NCI-H510A treated with DMSO at 0.1 percent for 48 hours (cell line): ENCODE measurements around the gene CLSTN2.

Experiments used
- DNase-seq: peaks from one replicate; lab custom pipeline; 2025; lab: John Stamatoyannopoulos, UW

CLSTN2 gene

DNA sequence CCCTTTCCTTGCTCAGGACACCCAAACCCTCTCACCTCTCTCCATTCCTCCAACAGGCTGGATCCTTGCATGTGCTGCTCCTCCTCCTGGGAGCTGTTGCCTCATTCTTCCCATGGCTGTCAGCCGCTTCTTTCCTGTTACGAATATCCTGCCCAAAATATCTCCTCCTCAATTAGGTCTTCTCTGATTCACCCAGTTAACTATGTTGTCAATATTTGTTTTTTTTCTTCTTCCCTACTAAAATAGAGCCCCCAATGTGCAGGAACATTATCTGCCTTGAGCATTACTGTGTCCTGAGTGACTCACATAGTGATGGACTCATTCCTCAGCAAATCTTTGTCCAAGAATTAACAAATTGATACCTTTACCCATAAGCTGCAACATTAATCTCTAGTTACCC, 357.2 kb downstream of the CLSTN2 start:
- no peak for DNase-seq

DNA sequence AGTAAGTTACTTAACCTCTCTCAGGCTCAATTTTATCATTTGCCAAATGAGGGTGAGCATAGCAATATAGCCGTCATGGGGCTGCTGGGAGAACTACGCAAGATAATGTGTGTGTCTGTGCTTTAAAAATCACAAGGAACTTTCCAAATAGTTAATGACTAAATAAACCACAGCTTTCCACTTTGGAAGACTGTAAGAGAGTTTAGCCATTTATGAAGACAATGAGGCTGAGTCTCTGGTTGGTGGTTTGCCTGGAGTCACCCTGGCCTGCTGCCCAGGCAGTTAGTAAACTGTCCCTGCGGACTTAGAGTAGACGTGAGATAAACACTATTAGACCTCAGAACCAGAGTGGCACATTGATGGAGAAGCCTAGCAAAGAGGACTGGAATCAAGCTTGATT, 357.7 kb downstream of the CLSTN2 start:
- DNase-seq = no peak

DNA sequence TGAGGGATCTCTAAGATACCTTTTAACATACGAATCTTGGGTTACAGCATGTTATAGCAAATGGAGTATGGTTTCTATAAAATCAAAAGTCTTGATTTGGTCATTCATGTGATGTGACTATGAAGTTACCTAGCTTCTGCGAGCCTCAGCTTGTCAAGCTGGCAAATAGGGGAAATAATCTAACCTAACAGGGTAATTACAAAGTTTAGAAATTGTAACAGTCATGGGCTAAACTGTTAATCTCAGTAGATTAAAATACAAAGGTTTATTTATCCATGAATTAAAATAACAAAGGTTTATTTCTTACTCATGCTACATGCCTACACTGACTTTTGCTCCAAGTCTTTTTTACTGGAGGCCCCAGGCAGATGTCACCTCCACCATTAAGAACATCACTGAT, 359.1 kb downstream of the CLSTN2 start:
- no peak for DNase-seq

DNA sequence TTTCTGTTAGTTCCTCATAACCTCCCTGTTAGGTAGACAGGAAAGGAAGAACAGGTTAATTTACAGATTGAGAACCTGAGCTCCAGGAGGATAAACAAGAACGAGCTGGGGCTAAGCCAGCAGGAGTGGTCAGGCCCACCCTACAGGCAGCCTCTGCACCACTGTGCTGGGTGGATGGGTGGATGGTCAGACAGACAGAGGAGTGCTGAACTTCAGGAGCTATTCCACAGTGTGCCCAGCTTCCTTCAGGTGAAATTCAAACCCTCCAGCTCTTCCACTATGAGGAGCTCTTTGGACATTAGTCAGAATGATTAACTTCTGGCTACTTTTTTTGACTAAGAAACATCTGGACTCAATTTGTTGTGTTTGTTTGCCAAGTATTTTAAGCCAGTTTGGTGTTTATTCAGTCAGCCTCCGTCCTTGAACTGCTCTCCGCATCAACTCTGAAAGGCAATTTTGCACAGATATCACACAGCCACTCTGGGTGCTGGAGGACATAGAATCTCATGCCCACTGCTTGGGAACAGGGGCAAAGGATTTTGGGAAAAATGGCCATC, 361.9 kb downstream of the CLSTN2 start:
- DNase-seq = no peak

DNA sequence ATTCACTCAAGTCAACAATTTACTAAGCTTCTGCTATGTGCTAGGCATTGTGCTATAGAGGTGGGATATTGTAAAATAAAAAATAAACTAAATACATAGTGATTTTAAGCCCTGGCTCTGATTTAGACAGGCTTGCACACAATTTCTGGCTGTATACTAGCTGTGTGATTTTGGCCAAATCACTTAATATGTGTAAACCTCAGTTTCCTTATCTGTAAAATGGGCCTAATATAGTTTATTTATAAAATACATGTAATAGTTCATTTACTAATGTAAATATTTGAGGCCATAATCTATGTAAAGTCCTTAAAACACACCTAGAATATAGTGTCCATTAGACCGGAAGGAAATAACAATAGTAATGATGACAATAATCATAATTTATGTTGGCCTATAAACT, 363.1 kb downstream of the CLSTN2 start:
- DNase-seq = no peak

DNA sequence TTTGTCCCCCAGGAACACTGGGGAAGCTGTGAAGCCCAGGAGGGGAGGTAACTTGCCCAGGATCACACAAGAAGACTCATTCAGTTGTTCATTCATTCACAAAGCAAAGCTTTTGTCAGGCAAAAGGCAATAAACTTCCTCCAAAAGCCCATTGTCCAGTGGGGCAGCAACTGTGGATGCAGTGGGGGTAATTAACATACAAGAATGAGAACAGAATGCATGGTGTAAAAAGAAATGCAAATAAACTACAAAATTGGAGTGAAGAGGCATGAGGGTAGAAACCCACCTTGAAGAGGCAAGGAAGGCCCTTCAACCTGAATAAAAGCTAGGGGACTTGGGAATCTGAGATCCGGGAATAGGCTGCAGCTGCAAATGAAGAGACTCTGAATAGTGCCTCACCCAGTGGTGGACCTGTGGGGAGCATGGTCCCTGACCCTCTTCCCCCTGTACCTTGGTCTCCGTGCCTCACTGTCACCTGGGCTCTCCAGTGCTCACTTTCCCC, 363.6 kb downstream of the CLSTN2 start:
- DNase-seq = no peak

DNA sequence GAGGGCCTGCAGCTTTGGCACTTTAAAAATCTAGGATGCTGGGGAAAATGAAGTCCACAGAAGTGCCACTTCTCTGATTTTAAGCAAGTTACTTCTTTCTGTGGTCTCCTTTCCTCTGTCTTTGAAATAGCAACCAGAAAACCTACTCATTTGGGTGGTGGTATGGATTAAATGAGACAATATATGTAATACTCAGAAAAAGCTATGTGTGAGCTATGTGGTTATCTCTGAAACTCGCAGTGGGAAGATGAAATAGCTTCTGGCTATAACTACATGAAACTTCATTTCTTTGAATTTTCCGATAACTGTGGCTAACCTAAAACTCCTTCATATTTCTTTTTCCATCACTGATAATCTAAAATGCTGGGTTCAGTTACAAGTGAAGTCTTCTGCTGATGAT, 368.9 kb downstream of the CLSTN2 start:
- DNase-seq = no peak

DNA sequence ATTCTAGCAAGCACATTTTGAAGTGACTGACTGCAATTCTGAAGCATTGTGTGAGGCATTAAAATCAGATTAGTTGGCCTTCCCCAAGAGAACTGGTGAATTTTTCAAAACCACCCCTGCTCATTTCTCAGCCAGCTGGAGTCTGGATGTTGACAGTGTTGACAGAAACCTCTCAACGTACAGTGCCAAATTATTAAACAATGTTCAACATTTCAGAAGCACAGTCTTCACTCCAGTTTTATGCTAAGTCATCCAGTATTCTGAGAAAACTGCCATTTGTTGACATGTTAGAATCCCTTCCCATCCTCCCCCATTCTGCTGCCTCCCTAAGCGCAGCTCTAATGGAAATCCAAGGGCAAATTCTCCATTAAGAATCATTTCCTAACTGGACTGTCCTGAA, 373.6 kb downstream of the CLSTN2 start:
- DNase-seq = no peak

DNA sequence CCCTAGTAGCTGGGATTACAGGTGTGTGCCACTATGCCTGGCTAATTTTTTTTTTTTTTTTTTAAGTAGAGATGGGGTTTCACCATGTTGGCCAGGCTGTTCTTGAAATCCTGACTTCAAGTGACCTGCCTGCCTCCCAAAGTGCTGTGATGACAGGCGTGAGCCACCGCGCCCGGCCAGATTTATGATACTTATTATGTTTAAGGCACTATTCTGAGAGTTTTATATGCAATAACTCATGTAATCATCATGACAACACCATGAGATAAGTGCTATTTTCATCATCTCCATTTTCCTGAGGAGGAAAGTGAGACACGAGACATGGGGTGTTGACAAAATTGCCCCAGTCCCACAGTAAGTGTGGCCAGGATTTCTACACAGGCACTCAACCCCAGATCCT, 376.4 kb downstream of the CLSTN2 start:
- no peak for DNase-seq

DNA sequence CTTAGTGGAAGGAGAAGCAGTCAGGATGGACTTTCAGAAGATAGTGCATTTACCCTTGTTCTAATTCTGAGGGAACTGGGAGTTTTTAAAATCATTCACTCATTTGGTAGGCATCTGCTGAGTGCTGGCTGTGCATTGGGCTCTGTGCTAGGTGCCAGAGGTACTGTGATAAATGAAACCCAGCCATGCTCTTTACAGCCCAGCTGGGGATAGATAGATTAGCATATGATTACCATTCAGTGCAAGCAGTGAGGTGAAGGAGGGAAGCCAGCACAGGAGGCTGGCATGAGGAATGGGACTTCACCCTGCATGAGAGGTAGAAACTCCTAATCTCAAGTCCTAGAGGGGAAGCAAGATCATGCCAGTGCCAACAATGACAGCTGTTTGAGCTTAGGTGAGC, 381.0 kb downstream of the CLSTN2 start:
- no peak for DNase-seq

DNA sequence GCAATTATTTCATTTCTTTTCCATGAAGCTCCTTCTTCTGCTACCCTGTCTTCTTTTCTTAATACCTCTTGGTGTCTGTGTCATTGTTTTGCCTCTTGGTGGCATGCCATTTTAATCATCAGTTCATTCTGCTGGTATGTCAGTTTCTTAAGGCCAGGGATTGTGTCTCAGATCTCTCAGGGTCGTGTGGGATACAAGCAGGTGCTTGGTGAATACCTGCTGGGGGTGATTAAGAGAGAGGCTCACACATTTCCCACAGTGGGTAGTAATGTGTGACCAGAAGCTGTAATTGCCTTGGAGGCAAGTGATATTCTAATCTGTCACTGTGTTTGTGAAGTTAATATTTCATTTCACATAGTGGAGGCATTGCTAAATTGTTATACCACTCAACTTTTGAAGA, 381.5 kb downstream of the CLSTN2 start:
- no peak for DNase-seq

DNA sequence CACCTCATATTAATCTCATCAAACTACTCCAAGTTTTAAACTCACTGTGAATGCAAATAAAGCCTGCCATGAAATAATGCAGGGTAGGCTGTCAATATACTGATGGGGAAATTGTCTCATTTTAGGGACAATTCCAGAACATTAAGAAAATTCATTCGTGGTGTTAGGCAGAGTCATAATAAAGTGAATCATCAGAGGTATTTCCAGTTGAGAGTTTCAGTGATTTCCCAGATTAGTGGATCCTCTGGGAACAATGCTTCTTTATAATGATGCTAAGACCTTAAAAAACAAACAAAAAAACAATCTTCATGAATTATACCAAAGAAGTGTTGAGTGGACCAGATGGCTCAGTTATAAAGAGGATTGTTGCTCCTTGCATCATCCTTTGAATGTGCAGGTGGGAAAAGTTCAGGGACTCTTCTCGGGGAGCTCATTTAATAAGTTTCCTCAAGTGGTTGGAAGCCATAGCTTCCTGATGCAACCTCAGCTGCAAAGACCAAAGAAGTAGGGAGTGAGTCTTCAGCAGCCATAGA, 381.9 kb downstream of the CLSTN2 start:
- no peak for DNase-seq

DNA sequence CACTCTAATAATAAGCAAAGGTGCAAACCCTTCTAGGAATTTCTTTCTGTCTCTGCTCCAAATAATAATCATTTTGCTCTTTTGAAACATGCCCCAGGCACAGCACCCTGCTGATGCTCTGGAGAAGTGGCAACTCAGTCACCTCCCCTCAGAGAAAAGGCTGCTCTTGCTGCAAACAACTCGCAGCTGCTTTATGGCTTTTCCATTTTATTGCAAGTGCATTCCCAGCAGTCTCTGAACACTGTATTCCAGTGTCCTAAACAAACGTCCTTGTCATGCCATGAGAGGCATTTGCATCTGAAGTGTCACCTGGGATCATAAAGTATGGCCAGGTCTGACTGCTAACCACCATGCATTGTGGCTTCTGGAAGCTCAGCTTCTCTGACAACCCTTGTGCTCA, 384.8 kb downstream of the CLSTN2 start:
- peak; percentile 81 for DNase-seq

DNA sequence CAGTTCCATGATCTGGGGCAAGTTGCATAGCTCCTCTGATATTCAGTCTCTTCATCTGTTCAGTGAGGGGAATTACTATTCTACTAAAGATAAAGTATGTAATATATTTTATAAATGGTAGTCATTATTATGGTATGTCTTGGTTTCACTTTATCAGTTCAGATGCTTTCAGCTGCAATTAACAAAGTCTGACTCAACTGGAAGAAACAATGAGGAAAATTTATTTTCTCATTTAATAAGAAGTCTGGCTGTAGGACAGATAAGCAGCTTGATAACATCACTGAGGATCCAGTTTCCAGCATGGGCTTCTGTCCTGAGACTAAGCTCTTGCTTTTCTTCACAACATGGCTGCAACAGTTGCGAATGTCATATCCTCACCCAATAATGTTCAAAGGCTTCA, 388.6 kb downstream of the CLSTN2 start:
- DNase-seq = no peak

DNA sequence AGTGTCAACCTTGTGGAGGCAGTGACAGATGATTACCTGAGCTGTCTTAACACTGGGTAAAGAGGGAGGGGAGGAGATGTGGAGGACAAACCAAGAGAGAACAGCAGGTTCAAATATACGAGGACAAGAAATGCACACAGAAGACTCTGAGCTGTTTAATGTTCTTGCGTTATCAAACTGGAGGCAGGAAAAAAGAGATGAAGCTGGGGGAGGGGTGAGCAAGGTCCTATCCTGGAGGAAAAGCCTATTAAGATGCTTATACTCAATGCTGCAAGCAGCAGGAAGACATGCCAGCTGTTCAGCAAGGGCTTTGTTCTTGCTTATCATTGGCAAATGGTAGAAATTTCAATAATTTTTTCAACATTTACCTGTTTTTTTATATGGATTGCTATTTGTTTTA, 397.1 kb downstream of the CLSTN2 start:
- DNase-seq = no peak

DNA sequence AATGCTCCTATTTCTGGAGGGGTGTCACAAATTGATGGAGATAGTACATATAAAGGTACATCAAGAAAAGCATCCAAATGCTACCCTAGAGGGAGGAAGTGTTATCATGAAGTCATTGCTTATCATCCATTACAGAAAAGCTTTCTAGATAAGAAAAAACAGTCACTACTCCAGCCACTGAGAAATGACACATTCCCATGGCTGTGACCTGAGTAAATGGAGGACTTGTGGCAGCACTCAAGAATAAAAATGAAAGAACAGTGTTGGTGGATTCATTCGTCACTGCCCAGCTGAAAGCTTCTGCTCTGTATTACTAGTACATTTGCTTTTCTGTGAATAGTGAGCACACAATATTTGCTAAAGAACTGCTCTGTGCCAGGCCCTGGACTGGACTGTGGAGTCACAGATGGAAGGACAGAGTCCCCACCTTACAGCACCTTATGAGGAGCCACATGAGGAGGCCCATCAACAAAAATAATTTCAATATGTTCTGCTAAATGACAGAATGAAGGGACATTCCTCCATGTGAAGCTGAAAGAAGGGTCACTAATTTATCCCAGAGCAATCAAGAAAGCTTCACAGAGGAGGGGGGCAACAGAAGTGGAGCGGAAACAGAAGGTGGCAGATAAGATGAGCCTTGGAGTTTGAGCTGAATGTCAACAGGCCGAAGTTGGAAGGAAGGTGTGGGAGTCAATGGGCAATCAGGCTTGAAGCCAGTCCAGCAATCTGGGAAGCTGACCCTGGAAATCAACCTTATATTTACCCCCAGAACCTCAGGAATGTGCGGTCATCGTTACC, 399.3 kb downstream of the CLSTN2 start:
- no peak for DNase-seq

DNA sequence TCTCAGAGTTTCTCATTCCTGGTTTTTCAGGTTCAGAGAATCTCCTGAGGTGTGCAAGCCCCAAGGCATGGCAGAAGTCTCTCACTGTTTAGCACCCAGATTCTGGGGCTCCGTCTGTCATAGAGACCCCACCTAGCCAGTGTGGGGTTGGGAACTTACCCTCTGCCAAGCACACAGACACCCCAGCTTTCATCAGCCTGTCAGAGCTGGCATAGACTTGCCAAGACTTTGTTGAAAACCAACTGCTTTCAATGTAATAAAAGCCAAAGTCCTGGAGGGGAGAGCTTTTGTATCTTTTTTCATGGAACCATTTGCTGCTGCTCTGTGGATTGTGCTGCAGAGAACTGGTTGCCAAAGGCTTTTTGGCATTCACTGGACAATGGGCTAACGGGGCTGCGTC, 401.5 kb downstream of the CLSTN2 start:
- no peak for DNase-seq

DNA sequence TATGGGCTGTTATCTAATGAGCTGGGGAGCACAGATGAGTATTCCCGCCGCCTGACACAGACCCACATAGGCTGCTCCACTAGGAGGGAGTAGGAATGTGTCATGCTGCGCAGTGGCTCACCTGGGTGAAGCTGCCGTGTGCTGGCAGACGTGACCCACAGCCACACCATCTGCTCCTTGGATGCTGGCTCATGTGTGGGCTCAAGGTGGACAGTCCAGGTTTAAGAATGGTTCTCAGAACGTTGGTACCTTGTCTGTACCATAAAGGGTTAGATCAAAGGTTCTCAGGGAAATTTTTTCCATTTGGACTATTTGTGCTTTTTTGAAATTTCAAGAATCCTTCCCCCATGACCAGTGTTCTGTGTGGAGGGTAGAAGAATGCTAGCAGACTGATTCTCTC, 403.9 kb downstream of the CLSTN2 start:
- DNase-seq = no peak

DNA sequence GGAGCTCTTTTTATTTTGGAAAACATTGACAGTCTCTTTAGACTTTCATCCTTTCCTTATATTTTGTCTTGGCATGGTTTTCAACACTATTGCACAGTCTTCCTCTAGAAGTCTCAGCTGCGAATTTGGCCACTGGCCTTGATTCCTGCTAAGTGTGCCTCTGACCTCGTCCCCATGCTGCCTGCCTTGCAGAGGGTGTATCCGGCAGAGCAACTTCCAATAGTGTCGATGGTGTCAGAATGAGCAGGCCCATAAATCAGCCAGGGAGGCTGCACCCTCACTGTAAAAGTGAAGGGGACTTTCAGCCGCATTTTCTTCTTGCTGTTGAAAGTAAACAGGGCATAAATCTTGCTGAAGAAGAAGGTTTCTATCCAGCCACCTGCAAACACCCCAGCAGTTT, 406.2 kb downstream of the CLSTN2 start:
- peak; percentile 72 for DNase-seq

DNA sequence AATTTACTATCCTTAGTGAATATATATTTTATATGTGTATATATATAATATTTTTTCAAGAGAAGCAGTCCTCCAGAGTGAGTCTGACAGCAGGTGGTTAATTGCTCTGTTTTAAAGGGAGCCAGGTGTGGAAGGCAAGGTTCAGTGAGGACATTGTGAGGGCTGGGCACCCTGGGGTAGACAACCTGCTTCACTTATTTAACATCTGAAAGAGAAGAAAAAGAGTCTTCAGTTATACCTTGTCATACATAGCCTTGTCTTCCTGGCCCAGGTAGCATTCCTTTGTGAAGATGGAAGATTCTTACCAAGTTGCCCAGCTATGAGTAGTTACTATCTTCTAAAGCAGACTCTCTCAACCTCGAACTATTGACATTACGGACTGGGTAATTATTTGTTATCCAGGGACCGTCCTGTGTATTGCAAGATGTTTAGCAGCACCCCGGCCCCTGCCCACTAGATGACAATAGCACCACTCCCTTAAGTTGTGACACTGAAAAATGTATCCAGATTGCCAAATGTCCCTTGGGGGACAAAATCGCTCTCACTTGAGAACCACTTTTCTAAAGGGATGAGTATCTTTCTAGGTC, 406.9 kb downstream of the CLSTN2 start:
- peak; percentile 57 for DNase-seq

DNA sequence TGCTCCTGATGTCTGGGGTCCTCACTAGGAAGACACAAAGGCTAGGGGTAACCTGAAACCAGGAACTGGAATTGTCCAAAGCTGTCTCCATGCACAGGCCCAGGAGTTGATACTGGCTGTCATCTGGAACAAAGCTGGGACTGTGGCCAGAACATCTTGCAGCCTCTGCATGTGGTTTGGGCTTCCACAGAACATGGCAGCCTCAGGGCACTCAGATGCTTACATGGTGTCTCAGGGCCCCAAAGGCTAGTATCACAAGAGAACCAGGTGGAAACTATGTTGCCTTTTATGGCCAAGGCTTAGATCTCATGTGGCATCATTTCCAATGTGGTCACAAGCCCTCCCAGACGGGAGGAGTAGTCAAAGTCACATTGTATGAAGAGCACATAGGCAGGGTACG, 407.7 kb downstream of the CLSTN2 start:
- peak; percentile 5 for DNase-seq

DNA sequence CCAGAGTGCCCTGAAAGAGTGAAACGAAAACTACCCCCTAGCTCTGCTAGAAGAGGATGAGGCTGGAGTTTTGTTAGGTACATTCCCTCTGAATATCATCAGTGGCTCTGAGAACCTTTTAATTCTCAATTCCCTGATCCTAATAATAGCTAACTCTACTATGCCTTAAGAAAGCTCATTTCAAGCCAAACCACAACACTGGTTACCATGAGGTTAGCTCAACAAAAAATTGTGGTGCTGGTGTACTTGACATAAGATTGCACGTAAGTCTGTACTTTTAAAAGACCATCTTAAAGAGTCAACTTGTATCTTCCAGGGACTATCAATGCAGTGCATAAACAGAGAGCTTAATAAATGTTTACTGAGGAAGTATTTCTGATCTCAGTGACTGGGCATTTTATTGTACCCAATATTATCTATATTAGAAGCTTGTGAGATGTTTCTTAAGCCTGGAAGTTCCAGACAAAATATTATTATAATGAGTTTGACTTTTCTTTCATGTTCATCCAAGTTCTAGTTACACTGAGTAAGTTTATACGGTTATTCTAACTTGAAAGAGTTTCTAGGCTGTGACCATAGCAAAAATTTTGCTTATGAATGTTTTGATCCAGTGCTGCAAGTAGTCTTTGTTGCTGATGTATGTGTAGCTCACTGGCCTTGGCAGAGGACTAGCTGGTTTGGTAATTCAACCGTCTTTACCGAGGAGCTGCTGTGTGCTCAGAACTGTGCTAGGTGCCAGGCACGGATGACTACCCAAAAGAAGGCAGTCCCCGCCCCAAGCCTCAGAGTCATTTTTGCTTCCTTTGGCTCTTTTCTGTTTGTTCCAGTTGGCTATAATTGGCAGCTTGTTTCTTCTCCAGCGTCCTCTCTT, 408.5 kb downstream of the CLSTN2 start:
- no peak for DNase-seq
